Stimulated activated CD4-positive, alpha-beta T cell treated with anti-CD3 and anti-CD28 coated beads, Interleukin-15, amount 100 ng/mL, for 48 hours (primary cell): ENCODE data around the gene ZNF385C.
"Not testable (repeated sequence)": the region's sequence is repeated elsewhere in the genome, so short reads cannot be mapped to it uniquely, and the experiment has no call there.

ENCODE experiments used
- DNase-seq, 2 donors: peaks; one replicate each; pipeline ENCODE4 v3.0.0-alpha.2; 2020; ENCODE audit warnings: low read depth in 2 of 2

Gene ZNF385C

DNA sequence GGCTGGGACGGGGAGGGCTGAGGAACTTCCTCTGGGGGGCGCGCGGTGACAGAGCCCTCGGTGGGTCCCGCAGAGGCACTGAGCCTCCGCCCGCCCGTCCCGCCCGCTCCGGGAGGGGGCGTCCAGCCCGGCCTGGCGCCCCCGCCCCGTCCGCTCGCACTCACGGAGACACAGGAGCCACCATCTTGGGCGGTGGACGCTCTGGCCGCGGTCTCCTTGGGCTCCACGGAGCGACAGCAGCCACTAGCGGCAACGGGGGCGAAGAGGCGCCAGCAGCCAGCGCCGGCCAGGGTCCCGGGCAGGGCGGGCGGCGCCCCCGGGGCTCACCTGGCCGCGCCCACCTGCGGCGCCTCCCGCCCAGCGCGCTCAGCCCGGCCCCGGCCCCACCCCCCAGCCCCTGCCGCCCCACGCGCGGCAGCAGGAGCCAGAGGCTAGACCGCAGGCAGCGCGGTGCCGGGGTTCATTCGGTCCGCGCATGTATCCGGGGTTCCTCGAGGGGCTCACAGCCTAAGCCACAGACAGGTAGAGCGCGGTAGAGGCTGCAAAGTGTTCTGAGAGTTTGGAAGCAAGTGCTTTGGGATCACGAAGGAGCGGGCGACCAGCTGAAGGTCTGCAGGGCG lies 47.8 kb downstream of the ZNF385C start, which contains the start of gene C17orf113:
Gene C17orf113, minus strand, starts transcription at position 209 of the 620 bp plus-strand sequence. CDS start 7,225 bp downstream, outside the sequence.
- DNase-seq = peak in 1 of 2 donors; percentile 24

DNA sequence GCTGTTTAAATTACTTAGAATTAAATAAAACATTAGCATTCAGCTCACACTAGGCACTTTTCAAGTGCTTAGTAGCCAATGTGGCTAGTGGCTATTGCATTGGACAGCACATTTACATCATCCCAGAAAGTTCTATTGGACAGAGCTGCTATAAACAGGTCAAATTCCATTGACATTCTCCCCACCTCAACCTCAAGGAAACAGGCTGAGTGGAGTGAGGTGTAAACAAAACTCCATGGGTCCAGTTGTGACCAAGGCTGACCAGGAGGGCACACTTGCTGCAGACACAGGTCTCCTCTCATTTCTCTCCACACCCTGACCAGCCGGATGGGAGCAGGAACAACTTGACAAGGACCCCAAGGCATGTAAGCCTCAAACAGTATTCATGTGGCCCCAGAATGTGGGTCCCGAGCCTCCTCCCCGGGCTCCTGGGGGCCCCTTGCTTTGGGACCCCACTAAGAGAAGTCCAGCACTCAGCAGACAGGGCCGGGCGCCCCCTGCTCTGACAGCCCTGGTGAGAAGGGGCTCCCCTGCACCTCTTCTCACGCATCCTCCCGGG lies 48.4 kb downstream of the ZNF385C start:
- DNase-seq = no peak

DNA sequence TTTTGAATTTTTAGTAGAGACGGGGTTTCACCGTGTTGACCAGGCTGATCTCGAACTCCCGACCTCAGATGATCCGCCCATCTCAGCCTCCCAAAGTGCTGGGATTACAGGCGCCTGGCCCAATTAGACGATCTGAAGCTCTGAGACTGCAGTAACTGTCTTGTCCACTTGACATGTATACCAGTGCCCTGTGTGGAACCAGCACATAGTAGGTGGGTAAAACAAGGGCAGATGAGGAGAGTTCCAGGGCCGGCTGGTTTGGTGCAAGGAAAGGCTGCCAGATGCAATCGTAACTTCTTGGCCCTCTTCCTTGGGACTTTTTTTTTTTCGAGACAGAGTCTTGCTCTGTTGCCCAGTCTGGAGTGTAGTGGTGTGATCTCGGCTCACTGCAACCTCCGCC lies 50.9 kb downstream of the ZNF385C start:
- DNase-seq = no peak

DNA sequence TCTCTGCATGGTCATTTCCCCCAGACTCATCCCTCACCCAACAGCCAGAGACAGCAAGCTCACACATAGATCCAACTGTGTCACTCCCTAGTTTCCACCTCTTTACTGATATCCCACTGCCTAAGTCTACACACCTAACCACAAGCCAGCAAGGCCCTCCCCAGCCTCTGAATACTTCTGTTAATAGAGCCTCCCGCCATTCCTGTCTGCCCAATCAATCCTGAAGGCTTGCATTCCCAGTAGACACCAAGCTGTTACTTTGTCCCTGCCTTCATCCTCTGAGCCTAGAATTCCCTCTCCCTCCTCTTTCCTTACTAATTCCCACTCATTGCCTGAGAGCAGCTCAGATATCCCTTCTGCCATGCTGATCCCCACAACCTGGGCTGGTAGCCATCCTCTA lies 52.6 kb downstream of the ZNF385C start:
- DNase-seq = no peak

DNA sequence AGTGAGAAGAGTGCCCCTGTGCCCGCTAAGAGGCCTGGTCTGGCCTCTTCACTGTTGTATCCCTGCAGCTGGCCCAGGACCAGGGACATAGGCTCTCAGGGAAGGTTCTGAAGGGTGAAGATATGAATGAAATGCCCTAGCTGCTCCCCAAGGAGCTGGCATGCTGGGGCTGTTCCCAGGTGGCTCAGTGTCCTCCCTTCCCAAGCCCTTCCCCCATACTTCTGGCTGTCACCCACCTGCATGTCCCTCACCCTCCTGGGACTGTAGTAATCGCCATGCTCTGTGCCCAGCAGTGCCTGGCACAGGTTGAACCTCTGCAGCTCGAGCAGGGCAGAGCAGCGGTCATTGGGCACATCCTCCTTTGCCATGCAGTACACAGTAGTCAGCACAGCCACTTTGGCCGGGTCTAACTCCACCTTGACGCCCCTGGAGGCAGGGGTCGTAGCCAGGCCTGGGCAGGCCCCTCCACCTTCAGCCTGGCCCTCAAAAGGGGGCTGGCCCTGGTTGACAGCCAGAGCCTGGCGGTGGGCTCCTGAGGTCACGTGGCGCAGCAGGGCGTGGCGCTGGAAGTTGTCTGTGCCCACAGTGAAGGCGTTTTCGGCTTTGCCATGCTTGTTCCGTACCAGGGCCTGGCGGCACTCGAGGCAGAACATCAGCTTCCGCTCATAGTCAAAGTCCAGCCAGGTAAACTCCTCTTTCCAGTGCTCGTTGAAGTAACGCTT lies 55.5 kb downstream of the ZNF385C start:
- no peak for DNase-seq

DNA sequence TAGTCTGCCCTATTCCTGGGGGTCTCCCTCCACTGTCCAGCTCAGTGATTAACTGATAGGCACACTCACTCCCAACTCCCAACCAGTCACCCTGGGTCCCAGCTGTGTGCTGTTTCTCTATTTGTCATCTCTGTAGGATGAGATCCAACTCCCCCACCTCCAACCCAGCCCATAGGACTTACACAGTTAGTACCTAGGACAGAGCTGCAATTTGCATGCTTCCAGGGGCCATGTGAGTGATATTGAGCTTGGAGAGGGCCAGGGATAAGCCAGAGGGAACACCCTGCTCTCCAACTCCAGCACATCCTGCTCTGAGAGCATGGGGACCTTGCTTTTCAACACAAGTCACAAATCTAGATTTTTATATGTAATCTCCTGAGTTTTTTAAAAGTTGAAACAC lies 56.7 kb downstream of the ZNF385C start:
- no peak for DNase-seq

DNA sequence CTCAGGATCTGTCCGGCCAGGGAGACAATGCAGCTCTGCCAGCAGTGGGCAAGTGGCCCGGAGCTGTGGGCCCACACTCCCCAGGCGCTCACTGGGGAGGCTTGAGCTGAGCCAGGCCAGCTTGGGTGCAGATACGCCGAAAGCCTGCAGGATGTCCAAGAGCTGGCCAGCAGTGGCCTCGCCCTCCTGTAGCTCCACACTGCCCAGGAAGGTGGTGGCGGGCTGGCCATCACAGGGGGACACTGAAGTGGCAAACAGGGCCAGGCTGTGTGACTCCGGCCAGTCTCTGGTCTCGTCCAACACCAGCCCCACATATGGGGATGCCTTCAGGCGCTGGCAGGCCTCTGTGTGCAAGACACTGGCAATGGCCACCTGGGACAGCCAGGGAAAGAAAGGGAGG lies 57.5 kb downstream of the ZNF385C start:
- DNase-seq = no peak

DNA sequence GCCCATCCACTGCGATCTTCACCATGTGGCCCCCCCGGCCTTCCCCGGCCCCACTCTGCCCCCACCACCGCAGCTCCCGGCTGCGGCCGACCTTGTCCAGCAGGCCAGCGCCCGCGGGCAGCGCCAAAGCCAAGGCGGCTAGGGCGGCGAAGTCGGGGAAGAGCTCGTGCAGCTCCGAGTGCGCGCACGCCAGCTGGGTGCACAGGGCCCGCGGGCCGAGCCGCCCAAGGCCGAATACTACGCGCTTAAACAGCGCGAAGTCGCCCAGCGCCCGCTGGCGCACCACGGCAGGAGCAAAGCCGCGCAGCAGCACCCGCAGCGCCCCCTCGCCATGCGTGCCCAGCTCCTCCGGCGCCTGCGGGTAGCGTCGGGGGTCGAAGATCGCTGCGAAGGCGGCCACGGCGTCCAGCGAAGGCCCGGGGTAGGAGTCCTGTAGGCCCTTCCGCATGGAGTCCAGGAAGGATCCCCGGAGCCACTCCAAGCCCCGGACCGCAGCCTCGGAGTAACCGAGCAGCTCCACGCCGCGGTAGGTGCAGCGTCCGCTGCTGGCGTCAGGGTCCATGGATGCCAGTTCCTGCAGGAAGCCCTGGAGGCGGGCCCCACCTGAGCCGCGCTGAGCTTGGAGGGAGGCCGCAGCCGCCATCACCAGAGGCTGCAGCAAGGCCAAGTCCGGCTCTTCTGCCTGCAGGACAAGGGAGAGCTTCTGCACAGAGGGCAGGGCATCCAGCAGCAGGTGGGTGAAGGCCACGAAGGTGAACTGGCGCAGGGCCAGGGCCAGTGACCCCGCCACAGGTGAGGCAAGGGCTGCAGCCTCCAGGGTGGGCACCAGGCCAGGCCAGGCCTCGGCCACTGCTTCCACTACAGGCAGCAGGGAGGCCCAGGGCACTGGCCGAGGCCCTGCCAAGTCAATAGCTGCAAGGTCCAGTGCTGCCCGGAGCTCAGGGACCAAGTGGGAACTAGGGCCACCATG lies 58.2 kb downstream of the ZNF385C start:
- no peak for DNase-seq

DNA sequence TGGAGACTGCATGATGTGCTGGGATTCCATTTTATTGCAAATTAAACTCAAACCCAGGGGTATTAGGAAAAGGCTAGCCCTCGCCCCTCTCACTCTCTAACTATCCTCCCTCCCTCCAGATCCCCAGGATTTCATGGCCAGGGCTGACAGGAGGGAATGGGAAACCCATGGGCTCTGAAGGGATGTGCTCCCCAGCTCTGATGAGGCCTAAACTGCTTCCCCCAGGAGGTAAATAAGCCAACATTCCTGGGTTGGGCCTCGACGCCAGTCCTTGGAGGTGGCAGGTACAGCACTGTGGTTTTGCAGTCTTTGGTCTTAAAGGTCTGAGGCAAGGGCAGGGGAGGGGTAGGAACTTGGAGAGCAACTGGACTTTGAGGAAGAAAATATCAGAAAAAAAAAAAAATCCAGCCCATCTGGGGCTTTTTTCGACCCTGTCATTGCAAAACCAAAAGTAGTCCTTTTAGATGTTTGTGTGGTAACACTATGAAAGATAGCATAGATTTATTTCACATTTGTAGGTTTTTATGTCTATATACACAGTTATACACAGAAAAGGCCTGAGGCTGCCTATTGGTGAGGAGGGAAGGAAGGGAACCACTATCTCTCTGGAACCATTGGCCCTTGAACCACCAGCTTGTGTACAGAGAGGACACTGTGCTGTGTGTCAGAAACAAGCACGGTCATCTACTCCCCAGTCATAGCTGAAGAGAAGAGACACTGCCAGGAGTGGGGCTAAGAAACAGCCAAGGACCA lies 59.9 kb downstream of the ZNF385C start:
- no peak for DNase-seq

DNA sequence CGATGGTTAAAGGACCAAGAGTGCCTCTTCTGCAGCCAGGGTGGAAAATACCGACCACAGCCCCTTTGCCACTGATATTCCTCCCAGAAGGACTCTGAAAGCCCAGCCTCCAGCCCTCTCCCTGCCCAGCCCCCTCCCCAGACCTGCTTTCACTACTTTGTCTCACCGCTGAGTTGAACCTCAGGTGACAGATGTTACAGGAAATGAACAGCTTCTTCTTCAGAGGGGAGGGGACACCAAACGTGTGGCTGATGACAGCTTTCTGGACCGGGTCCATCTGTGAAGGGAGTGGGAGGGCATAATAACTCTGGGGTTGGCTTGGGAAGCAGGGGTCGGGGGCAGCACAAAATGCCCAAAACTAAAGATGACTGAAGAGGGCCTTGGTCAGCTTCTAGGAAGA lies 64.2 kb downstream of the ZNF385C start:
- DNase-seq = no peak

DNA sequence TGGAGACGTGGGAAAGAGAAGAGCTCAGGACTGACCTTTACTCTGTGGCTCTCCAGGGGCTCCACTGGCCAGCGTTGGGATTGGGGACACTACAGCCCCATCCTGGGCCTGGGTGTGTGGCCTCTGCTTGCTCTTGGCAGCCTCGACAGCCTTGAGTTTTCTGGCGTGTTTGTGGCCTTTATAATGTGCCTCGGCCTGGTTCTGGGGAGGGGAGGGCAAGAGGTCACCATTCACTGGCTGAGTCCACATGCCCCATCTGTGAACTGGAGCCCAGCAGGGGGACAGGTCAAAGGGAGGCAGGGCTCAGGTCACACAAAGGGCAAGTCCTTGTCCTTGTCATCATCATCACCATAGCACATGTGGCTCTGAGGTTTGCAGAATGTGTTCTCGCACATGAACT lies 66.7 kb downstream of the ZNF385C start:
- no peak for DNase-seq

DNA sequence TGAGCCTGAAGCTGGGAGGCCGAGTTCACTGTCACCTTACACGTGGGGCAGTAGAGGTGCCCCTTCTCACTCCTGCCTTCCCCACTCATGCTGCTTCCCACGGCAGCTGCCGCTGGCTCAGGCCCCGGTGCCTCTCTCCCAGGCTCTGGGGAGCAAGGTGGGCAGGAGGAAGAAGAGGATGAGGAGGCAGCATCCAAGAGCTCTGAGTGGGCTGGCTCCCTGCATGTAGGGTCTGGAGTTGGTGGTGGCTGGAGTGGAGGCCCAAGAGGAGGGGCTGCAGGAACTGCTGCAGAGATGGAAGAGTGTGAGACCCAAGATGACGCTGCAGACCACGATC lies 69.5 kb downstream of the ZNF385C start:
- no peak for DNase-seq

DNA sequence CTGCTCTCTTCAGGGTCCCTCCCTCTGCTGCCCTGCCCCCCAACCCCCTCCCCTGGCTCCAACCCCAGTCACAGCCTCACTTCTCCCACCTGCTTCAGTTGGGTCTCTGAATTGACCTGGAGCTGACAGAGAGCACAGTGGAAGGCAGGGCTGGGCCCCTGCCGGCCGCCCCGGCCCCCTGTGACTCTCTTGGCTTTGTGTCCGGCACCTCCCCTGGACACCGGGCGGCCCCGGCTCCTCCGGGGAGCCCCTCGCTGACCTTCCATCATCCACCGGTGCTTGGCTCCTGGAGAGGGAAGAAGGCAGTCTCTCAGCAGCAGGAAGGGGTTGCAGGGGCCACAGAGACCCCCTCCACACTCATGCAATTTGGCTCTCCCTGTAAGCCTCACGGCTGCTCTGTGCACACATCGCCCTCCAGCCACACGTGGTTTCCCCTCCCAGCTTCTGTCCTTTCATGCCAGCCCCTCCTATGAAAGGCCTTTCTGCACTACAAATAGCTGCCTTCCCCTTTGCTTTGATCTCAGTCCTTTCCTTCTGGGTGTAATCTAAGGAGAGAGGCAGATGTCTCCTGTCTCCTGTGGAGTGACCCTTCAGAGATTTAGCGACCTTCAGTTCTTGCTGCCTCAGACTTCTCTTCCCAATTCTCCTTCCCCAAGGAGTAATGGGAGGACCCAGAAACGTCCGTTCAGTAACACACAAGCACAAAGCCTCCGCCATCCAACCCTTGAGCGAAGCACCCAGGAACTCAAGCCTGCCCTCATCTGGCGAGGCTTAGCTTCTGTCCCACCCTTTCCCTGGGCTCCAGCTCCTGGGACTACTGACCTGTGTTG lies 70.1 kb downstream of the ZNF385C start:
- no peak for DNase-seq

DNA sequence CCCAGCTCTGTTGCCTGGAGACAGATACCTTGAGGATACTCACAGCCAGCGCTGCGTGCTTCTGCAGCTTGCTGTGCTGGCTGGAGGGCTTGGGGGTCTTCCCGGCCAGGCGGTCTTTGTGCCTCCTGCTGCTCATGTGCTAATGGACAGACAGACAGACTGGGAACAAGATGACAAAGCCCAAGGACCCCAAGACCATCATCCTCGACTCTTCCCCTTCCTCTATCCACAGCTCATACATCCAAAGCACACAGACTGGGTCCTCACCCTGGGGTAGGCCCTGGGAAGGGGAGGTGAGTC lies 70.7 kb downstream of the ZNF385C start:
- DNase-seq = no peak

DNA sequence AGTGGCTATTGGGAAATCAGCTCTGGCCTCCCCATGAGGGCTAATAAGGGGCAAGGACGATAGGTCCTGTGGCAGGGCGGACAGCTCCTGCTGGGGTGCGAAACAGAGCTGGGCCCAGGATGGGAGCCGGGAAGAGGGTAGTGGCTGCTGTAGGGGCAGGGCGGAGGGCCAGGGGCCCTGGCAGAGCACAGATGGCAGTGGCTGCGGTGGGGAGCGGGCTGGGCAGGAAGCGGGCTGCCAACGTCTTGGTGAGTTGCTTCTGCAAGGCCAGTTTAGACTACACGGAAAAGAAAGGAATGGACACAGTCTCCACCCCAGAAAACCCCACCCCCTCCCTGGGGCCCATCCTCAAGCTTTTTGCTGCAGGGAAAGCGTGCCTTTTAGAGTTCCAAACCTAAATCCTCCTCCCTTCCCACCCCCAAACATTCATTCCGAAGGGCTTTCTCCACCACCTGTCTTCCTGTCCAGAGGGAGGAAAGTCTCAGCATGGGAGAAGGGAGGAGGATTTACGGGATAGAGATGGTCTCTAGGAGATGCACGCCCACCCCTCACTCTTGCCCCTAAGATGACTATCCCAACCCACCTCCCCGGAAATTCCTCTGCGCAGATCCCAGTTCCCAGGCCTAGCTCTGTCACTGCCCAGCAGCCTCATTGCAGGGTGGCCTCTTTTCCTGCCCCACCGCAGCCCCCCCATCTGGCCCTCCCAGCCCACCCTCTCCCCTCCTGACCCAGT lies 71.2 kb downstream of the ZNF385C start:
- DNase-seq = no peak

DNA sequence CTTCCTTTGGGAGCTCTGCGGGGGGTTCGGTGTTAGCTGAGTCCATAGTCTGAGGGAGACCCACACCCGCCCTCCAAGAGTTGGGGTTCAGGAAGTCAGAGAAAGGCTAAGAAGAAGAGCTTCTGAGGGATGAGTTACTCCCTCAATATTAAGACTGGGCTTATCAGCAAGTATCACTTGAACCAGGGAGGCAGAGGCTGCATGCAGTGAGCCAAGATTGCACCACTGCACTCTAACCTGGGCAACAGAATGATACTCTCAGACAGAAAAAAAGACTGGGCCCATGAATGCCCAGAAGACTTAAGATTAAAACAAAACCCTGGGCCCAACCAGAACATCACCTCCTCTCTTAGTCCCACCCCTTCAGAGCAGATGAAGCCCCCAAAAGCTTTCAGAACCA lies 72.3 kb downstream of the ZNF385C start:
- no peak for DNase-seq

DNA sequence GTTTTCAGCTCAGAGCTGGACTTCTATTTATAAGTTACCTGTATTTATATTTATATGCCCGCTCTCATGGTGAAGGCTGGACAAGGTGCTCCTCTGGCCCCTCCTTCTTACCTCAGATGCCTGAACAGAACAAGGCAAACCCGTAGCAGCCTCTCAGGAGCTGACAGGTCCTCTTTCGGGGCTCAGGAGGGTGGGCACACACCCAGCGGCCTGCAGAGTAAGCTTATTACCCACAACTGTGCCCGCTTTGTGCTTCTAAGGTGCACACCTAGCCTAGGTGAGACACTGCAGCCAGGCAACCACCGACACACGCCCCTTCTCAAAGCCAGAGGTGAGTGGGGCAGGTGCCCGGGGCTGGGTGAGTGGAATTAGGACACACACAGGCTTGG lies 73.1 kb downstream of the ZNF385C start:
- DNase-seq = no peak

DNA sequence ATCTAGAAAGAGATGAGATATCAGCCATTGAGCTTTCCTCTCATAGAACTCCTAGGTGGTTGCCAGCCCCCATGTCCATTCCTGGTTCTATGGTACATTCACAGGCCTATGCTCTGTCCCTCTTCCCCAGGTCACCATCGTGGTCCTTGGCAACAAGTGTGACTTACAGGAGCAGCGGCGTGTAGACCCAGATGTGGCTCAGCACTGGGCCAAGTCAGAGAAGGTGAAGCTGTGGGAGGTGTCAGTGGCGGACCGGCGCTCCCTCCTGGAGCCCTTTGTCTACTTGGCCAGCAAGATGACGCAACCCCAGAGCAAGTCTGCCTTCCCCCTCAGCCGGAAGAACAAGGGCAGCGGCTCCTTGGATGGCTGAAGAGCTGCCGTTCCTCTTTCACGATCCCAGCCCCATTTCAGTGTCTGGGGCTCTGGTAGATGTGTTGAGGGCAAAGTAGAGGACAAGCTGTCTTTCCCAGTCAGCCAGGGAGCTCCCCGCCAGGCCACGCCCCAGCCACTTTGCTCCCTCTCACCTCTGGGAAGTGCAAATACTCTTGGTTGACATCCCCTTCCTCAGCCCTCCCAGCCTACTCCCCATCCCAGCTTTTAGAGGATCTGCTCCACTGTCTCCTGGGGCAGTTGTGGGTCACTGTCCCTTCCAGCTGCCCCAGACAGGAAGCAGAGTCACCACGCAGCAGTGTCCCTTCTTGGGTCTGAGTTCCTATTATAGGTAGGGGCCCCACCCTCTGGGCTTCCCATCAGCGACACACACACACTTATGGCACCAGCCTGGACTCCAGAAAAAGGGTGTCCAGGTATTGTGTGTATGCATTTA lies 74.5 kb downstream of the ZNF385C start:
- DNase-seq = no peak

DNA sequence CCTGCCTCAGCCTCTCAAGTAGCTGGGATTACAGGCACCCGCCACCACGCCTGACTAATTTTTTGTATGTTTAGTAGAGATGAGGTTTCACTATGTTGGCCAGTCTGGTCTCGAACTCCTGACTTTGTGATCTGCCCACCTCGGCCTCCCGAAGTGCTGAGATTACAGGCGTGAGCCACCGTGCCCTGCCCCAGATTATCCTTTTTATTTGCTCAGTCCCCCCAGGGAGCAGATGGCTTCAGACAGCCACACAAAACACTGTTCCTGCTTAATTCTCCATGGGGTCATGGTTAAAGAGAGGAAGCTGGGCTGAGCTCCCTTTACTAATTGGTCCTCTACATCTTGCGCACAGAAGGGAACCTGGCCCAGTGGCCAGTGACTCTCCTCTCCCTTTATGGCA lies 77.4 kb downstream of the ZNF385C start:
- DNase-seq = not testable (repeated sequence)
